Fibroblast of pulmonary artery (primary cell): ENCODE data around the gene SMCO2.

Experiments used
- DNase-seq: peaks from one replicate; pipeline ENCODE4 v3.0.0-alpha.2; 2010; ENCODE audit warnings: low read depth
- H3K4me3 ChIP-seq: replicated peaks from 2 replicates; pipeline ENCODE4 v1.5.1; 2011; ENCODE audit warnings: low read depth, mild to moderate bottlenecking, control low read depth, low read length, moderate library complexity
- CTCF ChIP-seq: IDR thresholded peaks from 2 replicates; pipeline ENCODE4 v1.5.1; 2011; ENCODE audit warnings: mild to moderate bottlenecking, control low read depth, low read length, inconsistent platforms; ENCODE audit errors: missing control alignments

Gene SMCO2

GRCh38 chr12:27434673-27435565 is 11.6 kb upstream of the SMCO2 start:
- TF ChIP-seq CTCF, result peak; percentile 49
- no peak overlapping the region for H3K4me3 ChIP-seq
- DNase-seq, result peak; percentile 11

GRCh38 chr12:27436029-27436428 is 10.5 kb upstream of the SMCO2 start:
- no peak for DNase-seq
- no peak for TF ChIP-seq CTCF
- no peak overlapping the region for H3K4me3 ChIP-seq

GRCh38 chr12:27436768-27437167 is 9.8 kb upstream of the SMCO2 start:
- H3K4me3 ChIP-seq, result no peak overlapping the region
- no peak for DNase-seq
- TF ChIP-seq CTCF, result no peak

- no peak overlapping the region for H3K4me3 ChIP-seq
- no peak for TF ChIP-seq CTCF
- DNase-seq, result no peak
Observed at GRCh38 chr12:27437839-27438238, 8.7 kb upstream of the SMCO2 start.

GRCh38 chr12:27447761-27448160 is 1.2 kb downstream of the SMCO2 start:
- no peak overlapping the region for H3K4me3 ChIP-seq
- DNase-seq, result no peak
- no peak for TF ChIP-seq CTCF

GRCh38 chr12:27449026-27449425 is 2.5 kb downstream of the SMCO2 start:
- DNase-seq, result no peak
- TF ChIP-seq CTCF, result no peak
- H3K4me3 ChIP-seq, result no peak overlapping the region
